Measurements from ENCODE around the gene P2RY4. TPM values are rescaled to one million over a fixed set of nuclear protein-coding genes. Genes with fewer than 3 reads are reported as not detected.
"Not testable (repeated sequence)": the region's sequence is repeated elsewhere in the genome, so short reads cannot be mapped to it uniquely, and the experiment has no call there.

P2RY4 gene
- total and polyA plus RNA-seq, 5 experiments from 2014 or later, result 0.55 to 0.75 TPM; not detected in 3

DNA sequence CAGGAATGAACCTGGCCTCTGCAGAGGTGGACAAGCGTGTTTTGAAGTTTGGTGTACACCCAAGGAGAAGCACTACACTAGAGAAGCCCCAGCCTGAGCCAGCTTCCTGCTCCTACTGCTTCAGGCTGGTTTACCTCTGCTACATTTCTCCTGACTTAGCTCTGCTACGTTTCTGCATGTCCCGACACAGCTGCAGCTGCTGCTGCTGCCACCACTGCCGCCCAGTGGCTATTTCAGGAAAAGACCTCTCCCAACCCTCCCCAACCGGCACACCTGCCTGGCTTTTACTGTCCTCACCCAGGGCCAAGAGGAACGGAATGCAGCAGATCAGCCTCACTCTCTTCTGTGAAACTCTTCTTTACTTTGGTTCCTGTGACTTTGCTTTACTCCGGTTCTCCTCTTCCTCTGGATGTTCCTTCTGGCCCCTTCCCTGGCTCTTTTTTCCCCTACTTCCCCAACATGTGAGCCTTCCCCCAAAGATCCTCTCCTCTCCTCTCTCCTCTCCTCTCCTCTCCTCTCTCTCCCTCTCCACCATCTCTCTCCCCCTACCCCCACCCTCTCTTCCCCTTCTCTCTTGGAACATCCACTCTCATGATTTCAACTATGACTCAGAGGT is 3.1 kb upstream of the P2RY4 start:
- peak in 1 of 2 donors; percentile 44 for ATAC-seq
- Mint-ChIP-seq H3K27ac (no peak overlapping the region), H3K27me3 (no peaks in the 10 kb centered on the region), H3K4me3 (no peak overlapping the region), H3K4me1 (no peaks in the 10 kb centered on the region), H3K9me3 (no peaks in the 10 kb centered on the region), H3K36me3 (peaks cover 0 to 5% (median 0%) of the 10 kb centered on the region in 3 donors)
- peak in 2 of 10 donors; percentile 0 to 7 for DNase-seq
- POLR2A ChIA-PET, result no interaction called here

DNA sequence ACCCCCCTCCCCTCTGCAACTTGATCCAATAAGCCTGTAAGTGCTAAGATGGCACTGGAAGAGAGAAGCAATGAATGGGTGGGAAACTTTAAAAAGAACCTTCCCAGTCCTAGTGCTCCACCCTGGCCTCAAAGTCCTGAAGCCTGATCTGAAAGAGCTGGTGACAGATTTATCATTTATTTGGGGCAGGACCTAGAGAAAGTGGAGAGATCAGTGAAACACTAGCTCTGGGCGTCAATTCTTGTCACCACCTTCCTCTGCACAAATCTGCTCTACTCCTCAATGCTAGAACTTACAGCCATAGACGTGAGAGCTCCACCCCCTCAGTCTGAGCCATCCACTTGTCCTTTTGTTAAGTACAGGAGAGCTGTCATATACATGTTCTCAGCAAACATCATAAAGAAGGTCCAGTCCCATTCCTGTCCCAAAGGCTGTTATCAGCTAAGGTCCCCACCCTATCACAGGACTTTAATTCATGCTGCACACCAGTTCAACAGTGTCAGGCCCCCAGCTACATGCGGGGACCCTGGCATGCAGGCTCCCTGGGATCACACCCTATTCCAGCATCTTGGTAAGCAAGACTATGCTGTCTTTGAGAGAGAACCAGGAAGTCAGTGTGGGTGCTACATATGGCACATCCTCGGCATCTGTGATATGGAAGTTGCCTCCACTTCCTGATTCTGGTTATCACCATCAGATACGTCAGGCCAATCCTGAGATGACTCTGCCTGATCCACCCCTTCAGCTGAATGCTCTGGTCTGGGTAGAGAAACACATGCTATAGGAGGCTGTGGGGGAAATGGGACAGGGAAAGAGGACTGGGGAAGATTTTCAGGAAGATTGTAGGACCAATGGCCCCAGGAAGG is 2.3 kb downstream of the P2RY4 start:
- ATAC-seq (no peak), DNase-seq (no peak)
- H3K9me3 Mint-ChIP-seq, result no peaks in the 10 kb centered on the region
- H3K27ac Mint-ChIP-seq, result no peak overlapping the region
- H3K36me3 Mint-ChIP-seq, result peaks cover 8 to 15% (median 13%) of the 10 kb centered on the region in 3 donors
- no peaks in the 10 kb centered on the region for H3K27me3 Mint-ChIP-seq
- H3K4me1 Mint-ChIP-seq, result no peaks in the 10 kb centered on the region
- H3K4me3 Mint-ChIP-seq, result no peak overlapping the region
- POLR2A ChIA-PET, result no interaction called here

DNA sequence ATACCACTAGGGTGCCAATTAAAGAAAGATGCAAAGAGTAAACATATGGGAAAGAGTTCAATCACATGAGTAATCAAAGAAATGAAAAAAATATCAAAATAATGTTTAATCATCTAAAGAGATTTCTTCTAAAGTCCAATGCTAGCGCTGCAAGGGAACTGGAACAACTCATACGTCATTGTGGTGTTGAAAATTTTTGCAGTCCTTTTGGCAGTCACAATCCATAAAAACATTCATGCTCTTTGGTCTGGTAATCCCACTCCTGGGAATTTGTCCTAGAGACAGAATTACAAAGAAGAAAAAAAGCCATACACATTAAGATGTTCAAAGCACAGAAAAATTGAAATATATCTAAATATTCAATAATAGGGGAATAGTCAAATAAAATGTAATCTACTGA is 4.6 kb downstream of the P2RY4 start:
- Mint-ChIP-seq H3K27me3 (no peaks in the 10 kb centered on the region), H3K4me3 (no peak overlapping the region), H3K27ac (no peak overlapping the region), H3K36me3 (peaks cover 10 to 15% (median 13%) of the 10 kb centered on the region in 3 donors), H3K9me3 (no peaks in the 10 kb centered on the region), H3K4me1 (no peaks in the 10 kb centered on the region)
- DNase-seq (no peak), ATAC-seq (no peak)
- POLR2A ChIA-PET, result no interaction called here

DNA sequence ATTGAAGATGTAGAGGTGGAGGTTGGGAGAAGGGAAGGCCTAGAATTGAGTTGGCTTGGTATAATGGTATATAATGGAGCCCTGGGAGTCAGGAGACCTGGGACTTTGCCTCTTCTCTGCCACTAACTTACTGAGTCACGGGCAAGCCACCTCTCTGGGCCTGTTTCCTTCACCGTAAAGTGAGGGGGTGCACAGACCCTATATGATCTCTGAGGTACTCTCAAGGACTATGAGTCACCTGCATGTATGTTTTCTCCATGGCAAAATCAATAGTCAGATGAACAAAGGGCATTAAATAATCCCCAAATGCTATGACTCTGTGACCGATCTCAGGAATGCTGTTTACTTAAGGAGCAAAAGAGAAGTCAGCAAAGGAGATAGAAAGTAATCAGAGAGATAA is 5.1 kb downstream of the P2RY4 start:
- peaks cover 10 to 15% (median 13%) of the 10 kb centered on the region in 3 donors for H3K36me3 Mint-ChIP-seq
- H3K4me1 Mint-ChIP-seq, result no peaks in the 10 kb centered on the region
- ATAC-seq, result no peak
- no peak overlapping the region for H3K27ac Mint-ChIP-seq
- H3K27me3 Mint-ChIP-seq, result no peaks in the 10 kb centered on the region
- H3K9me3 Mint-ChIP-seq, result no peaks in the 10 kb centered on the region
- H3K4me3 Mint-ChIP-seq, result no peak overlapping the region
- POLR2A ChIA-PET, result no interaction called here
- no peak for DNase-seq

DNA sequence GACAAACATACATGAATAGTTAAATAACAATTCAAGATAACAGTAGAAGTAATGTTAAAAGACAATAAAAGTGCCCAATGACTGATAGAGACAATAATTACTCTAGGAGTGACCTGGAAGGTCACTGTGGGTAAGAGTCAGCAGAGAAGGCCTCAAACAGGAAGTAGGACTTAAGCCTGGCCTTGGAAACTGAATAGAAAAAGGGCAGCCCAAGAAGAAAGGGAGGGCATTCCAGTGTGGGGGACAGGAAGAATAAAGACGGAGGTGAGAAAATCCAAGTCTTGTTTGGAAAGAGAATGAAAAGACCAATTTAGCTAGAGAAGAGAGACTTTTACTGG is 6.0 kb downstream of the P2RY4 start:
- DNase-seq (no peak), ATAC-seq (no peak)
- H3K4me3 Mint-ChIP-seq, result no peak overlapping the region
- H3K27ac Mint-ChIP-seq, result no peak overlapping the region
- peaks cover 10 to 15% (median 13%) of the 10 kb centered on the region in 3 donors for H3K36me3 Mint-ChIP-seq
- H3K9me3 Mint-ChIP-seq, result no peaks in the 10 kb centered on the region
- POLR2A ChIA-PET, result no interaction called here
- H3K4me1 Mint-ChIP-seq, result no peaks in the 10 kb centered on the region
- no peaks in the 10 kb centered on the region for H3K27me3 Mint-ChIP-seq

DNA sequence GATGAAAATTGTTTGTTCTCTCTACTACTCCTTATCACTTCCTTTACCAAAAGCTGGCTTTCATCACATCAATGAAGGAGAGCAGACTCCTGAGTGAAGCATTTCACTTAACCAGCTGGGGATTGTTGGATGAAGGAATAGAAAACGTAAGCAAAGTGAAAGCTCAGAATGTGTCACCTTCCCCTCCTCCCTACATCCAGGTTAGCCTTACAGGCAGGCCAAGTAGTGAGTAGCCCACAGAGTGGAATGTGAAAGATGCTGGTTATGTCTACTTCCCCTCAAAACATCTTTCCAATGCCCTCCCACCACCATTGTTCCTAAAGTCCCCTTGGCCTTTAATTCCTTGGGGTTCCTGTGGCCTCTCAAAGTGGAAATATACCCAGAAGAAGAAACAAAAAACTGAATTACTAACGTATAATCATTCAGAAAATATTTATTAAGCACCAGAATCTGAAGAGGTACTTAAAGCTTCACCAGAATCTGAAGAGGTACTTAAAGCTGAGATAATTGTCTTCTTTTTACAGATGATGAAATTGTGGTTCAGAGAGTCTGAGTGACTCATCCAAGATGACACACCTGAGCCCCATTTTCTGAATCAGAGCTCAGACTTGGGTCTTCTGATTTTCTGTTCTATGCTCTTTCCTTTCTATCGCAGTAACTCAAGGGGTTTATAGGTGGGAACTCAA is 6.5 kb downstream of the P2RY4 start:
- no peaks in the 10 kb centered on the region for H3K27me3 Mint-ChIP-seq
- ATAC-seq, result no peak
- POLR2A ChIA-PET, result no interaction called here
- H3K27ac Mint-ChIP-seq, result no peak overlapping the region
- no peaks in the 10 kb centered on the region for H3K4me1 Mint-ChIP-seq
- DNase-seq, result no peak
- no peak overlapping the region for H3K4me3 Mint-ChIP-seq
- H3K36me3 Mint-ChIP-seq, result peaks cover 11 to 15% (median 13%) of the 10 kb centered on the region in 3 donors
- H3K9me3 Mint-ChIP-seq, result no peaks in the 10 kb centered on the region

DNA sequence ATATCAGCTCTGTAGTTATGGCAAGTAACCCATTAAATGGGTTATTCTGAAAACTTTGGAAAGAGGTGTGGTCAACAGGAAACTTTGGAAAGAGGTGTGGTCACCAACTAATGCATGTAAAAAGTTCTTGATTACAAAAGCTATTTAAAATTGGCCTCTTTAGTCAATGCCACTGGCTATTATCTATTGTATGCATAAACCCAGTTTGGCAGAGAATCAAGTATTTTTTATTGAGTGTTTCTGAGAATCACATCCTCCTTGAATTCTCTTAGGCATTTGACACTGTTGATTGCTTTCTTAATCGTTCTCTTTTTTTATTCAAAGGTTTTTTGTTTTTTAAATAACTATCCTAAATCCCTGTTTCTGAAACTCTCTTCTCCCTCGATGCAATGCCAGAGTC is 7.5 kb downstream of the P2RY4 start:
- Mint-ChIP-seq H3K4me1 (no peaks in the 10 kb centered on the region), H3K27ac (no peak overlapping the region), H3K9me3 (no peaks in the 10 kb centered on the region), H3K4me3 (no peak overlapping the region), H3K27me3 (no peaks in the 10 kb centered on the region), H3K36me3 (peaks cover 11 to 15% (median 13%) of the 10 kb centered on the region in 3 donors)
- ATAC-seq (no peak), DNase-seq (no peak)
- POLR2A ChIA-PET, result no interaction called here

DNA sequence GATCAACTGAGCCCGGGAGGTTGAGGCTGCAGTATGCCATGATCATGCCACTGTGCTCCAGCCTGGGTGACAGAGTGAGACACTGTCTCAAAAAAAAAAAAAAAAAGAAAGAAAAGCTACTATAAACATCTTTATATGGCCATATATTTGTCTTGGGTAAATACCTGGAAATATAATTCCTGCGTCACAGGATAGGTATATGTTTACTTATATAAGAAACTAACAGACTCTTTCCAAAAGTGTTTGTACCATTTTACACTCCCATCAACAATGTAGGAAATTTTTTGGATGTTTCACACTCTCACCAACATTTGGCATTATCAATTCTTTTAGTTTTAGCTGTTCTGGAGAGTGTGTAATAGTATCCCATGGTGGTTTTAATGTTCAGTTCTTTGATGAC is 12.8 kb downstream of the P2RY4 start:
- Mint-ChIP-seq H3K9me3 (no peaks in the 10 kb centered on the region), H3K27ac (no peak overlapping the region), H3K4me3 (no peak overlapping the region), H3K27me3 (peaks cover 0 to 1% (median 0%) of the 10 kb centered on the region in 5 donors), H3K36me3 (peaks cover 0 to 3% (median 0%) of the 10 kb centered on the region in 3 donors), H3K4me1 (no peaks in the 10 kb centered on the region)
- DNase-seq (no peak), ATAC-seq (no peak)
- POLR2A ChIA-PET, result no interaction called here

DNA sequence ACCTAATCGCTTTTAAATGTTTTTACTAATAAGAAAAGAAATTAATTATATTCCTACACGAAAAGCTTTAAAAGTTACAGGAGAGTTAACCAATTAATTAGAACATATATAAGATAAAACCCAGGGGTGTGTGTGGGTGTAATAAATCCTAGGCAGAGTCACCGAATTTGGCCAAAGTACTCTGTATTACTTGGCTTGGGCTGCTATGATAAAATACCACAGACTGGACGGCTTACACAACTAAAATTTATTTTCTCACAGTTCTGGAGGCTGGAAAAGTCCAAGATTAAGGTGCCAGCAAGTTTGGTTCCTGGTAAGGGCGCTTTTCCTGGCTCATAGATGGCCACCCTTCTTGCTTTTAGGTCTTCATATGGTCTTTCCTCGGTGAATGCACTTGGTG is 15.1 kb downstream of the P2RY4 start:
- Mint-ChIP-seq H3K4me3 (no peak overlapping the region), H3K36me3 (peaks cover 0 to 2% (median 0%) of the 10 kb centered on the region in 3 donors), H3K9me3 (no peaks in the 10 kb centered on the region), H3K27me3 (peaks cover 0 to 1% (median 0%) of the 10 kb centered on the region in 5 donors), H3K4me1 (no peaks in the 10 kb centered on the region), H3K27ac (no peak overlapping the region)
- DNase-seq, result no peak
- POLR2A ChIA-PET, result no interaction called here
- no peak for ATAC-seq

DNA sequence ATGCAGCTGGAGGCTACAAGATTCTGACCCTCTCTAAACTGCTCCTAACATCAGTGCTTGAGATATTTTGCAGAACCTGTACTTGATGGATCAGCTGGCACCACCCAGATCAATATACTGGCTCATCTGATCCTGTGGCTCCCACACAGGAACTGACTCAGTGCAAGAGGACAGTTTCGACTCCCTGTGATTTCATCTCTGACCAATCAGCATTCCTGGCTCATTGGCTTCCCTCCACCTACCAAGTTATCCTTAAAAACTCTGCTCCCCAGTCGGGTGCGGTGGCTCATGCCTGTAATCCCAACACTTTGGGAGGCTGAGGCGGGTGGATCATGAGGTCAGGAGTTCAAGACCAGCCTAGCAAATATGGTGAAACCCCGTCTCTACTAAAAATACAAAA is 16.4 kb downstream of the P2RY4 start:
- H3K4me3 Mint-ChIP-seq, H3K36me3 Mint-ChIP-seq: not testable (repeated sequence)

DNA sequence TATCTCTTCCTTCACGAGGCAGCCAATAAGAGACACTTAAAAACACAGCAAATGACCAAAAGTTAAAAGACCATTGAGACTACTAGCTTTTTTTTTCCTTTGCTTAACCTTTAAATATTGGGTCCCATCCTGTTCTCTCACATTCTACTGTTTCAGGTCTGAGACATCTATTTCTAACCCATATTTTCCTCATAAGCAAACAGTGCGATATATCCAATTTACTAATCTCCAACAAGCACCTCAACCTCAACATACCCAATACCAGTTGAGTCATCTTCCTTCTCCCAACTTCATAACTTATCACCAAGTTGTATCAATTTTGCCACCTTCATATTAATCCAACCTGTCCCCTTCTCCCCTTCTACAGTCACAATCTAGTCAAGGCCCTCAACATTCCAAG is 18.5 kb downstream of the P2RY4 start:
- Mint-ChIP-seq H3K4me1 (no peaks in the 10 kb centered on the region), H3K4me3 (no peak overlapping the region), H3K27me3 (peaks cover 0 to 1% (median 0%) of the 10 kb centered on the region in 5 donors), H3K36me3 (no peaks in the 10 kb centered on the region), H3K9me3 (no peaks in the 10 kb centered on the region), H3K27ac (no peak overlapping the region)
- ATAC-seq, result no peak
- no peak for DNase-seq
- POLR2A ChIA-PET, result no interaction called here

More for the DNA sequence above, 16.4 kb downstream of the P2RY4 start:
- DNase-seq, H3K27me3 Mint-ChIP-seq, ATAC-seq, H3K27ac Mint-ChIP-seq, H3K4me1 Mint-ChIP-seq, H3K9me3 Mint-ChIP-seq, POLR2A ChIA-PET: not testable (repeated sequence)

DNA sequence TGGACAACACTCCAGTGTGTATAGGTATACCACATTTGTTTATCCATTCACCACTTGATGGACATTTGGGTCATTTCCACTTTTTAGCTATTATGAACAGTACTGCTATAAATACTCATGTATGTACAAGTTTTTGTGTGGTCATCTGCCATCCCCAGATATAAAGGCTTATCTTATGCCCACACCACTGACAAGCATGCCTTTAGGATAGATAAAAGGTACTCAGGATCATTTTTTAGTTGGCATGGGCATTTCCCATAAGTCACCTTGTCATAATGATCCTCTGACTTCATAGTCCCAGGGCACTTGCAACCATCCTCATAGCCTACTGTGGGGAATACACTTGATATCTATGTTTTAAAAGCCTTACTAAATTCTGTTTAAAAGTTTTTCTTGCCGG is 19.3 kb downstream of the P2RY4 start:
- DNase-seq (no peak), ATAC-seq (no peak)
- Mint-ChIP-seq H3K9me3 (no peaks in the 10 kb centered on the region), H3K36me3 (no peaks in the 10 kb centered on the region), H3K27ac (no peak overlapping the region), H3K4me3 (no peak overlapping the region), H3K4me1 (no peaks in the 10 kb centered on the region), H3K27me3 (peaks cover 0 to 1% (median 0%) of the 10 kb centered on the region in 5 donors)
- POLR2A ChIA-PET, result no interaction called here

DNA sequence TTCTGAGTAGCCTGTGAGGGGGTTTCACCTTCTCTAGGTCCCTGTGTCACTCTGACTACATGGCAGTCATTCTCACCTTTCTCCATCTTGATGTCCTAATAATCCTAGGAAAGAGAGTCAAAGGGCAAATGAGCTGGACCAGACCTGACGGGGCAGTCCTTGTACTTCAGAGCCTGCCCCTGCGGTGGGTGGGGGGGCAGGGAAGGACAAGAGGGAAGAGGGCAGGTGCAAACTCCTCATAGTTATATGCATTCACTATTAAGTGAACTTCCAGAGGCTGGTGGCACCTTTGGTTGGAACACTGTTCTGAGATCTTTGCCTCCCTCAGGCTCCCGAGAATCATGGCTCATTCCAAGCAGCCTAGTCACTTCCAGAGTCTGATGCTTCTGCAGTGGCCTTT is 25.6 kb downstream of the P2RY4 start, which contains the start of gene AWAT1:
AWAT1 (plus strand) TSS at position 301 of the 400 bp plus-strand sequence; CDS start at position 342, 41 bp downstream.
- Mint-ChIP-seq H3K9me3 (no peaks in the 10 kb centered on the region), H3K27ac (no peak within 1 kb of the TSS), H3K4me1 (peaks cover 0 to 2% (median 0%) of the 10 kb centered on the region in 4 donors), H3K4me3 (no peak within 1 kb of the TSS), H3K36me3 (no peaks in the 10 kb centered on the region), H3K27me3 (peaks cover 0 to 1% (median 0%) of the 10 kb centered on the region in 5 donors)
- DNase-seq (no peak), ATAC-seq (no peak)
- POLR2A ChIA-PET, result no interaction called here
